Adrenal gland (tissue), 12 donors: ENCODE measurements around the gene SRSF4. TPM values are rescaled to one million over a fixed set of nuclear protein-coding genes. Genes with fewer than 3 reads are reported as not detected.

ENCODE experiments used
- DNase-seq, 7 donors: peaks; one replicate each; pipeline ENCODE4 v3.0.0-alpha.2; 2019 to 2020
- H3K27ac ChIP-seq, 5 donors: fragments of 200-600 bp; sonication (generic) in 4 of 5; 1 replicate in 3 of 5; 2 replicates in 2 of 5; pipeline versions ENCODE4 v1.5.1 to v1.8.0; 2016 to 2020; ENCODE audit warnings: mild to moderate bottlenecking in 1 of 5
- H3K27me3 ChIP-seq: fragments of 200-600 bp; 2 replicates; pipeline ENCODE4 v1.8.0; 2021
- H3K36me3 ChIP-seq, 2 donors: fragments of 200-600 bp; replicated peaks in 1 of 2; 1 replicate in 1 of 2; 2 replicates in 1 of 2; pipeline versions ENCODE4 v1.5.1 to v1.8.0; 2018 to 2022
- H3K4me1 ChIP-seq, 2 donors: fragments of 200-600 bp; replicated peaks in 1 of 2; 1 replicate in 1 of 2; 2 replicates in 1 of 2; pipeline versions ENCODE4 v1.5.1 to v1.8.0; 2018 to 2021
- H3K4me3 ChIP-seq, 4 donors: fragments of 200-600 bp; sonication (generic) in 3 of 4; one replicate each; pipeline ENCODE4 v1.5.1; 2016 to 2018
- H3K9me3 ChIP-seq, 3 donors: fragments of 200-600 bp; sonication (generic) in 1 of 3; replicated peaks in 1 of 3; 1 replicate in 2 of 3; 2 replicates in 1 of 3; pipeline versions ENCODE4 v1.5.1 to v1.8.0; 2016 to 2021
- POLR2A ChIP-seq, 2 donors: fragments of 450-650 bp; IDR thresholded peaks; one replicate each; pipeline ENCODE4 v1.6.1; 2017; ENCODE audit warnings: antibody characterized with exemption in 2 of 2, mild to moderate bottlenecking in 2 of 2, moderate library complexity in 1 of 2
- WGBS, 4 donors: extraction: QIAGEN DNeasy Blood & Tissue Kit in 2 of 4; methylation state at CpG; one replicate each; pipeline versions ENCODE4 v1.1.5 to v1.1.7; 2013 to 2017; 5-methylcytosine and 5-hydroxymethylcytosine counted together
- intact Hi-C, 2 donors: fragments of 100-400 bp; cut with DNase I; formaldehyde crosslinking; loops; one replicate each; pipeline versions ENCODE4 v1.14.1 to v1.15.0; 2022 to 2023
- polyA plus RNA-seq, 3 donors: library from polyadenylated mRNA; stranded (reverse); fragments of 200-250 nt in 2 of 3; fragments of 350-450 nt in 1 of 3; fragmentation: Illumina TruSeq in 1 of 3; extraction: RNeasy Lipid Tissue Mini Kit (QIAGEN cat#74804) in 1 of 3; gene quantifications; one replicate each; pipeline ENCODE4 v1.2.3, GENCODE V29; 2013 to 2014
- total RNA-seq, 9 donors: library from RNA; depleted of rRNA in 4 of 9; stranded (reverse); fragments of >200 nt in 4 of 9; fragments of 120-200 nt in 1 of 9; fragmentation: NEBNext Ultra II Directional in 1 of 9; extraction: Animal tissue kit (Norgen Biotek cat#: 25700) in 1 of 9; gene quantifications; one replicate each; pipeline versions ENCODE4 v1.1.0 to v1.2.4, GENCODE V29; 2013 to 2023
- TF ChIP-seq, protein P1 (sequence below), 6 experiments: fragments of 450-650 bp in 4 of 6; fragments of 200-600 bp in 2 of 6; sonication (generic) in 1 of 6; IDR thresholded peaks; 1 replicate in 5 of 6; 2 replicates in 1 of 6; pipeline versions ENCODE4 v1.5.1 to v1.8.0; 2016 to 2021; ENCODE audit warnings: antibody characterized with exemption in 6 of 6, mild to moderate bottlenecking in 2 of 6, moderate library complexity in 1 of 6
- donor health status: healthy with polysubstance abuse.
- donor health status: Bipolar disorder and iron deficiency.
- donor health status: DM: yes; HTN: yes; CAD: no.
- donor health status: DM: no; HTN: no; CAD: no.
- donor health status: DM: no; HTN: no; CAD: no.
- donor health status: DM: yes; HTN: yes; CAD: no.

Gene SRSF4
- total and polyA plus RNA-seq, 12 donors = 35.1 to 120 (median 55.4) TPM

DNA sequence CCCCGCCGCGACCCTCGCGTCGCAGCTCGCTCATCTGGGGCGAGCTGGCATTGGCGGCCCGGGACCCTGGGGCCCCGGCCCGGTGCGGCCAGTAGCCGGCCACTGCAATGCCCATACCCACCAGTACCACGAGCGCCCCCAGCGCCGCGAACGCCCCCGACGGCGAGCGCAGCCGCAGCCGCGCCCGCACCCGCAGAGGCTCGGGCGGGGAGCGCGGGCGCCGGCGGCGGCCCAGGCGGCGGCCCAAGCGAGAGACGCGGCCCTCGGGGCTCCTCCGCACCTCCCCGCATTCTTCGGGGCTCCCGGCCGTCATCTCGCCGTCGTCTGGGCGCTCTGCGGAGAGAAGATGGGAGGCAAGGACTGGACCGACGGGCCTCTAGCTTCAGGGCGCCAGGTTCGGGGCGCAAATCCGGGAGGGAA lies 60.2 kb downstream of the SRSF4 start:
- H3K4me1 ChIP-seq = peaks cover 22 to 27% of the 10 kb centered on the region in 2 donors
- WGBS, 4 donors = 0 to 10% (median 4%) methylated on average over 2 to 58 of the region's 59 CpGs
- intact Hi-C loops = loop anchor here in 1 of 2 donors (10.0 kb wide), 1 partner anchor 237 kb away; no protein-coding TSS in a partner anchor
- H3K4me3 ChIP-seq = peak overlapping the region in 1 of 4 donors; percentile 95
- H3K36me3 ChIP-seq = no peaks in the 10 kb centered on the region
- peak overlapping the region in 2 of 5 donors; percentile 87 to 96 for H3K27ac ChIP-seq
- TF ChIP-seq, protein P1, sequence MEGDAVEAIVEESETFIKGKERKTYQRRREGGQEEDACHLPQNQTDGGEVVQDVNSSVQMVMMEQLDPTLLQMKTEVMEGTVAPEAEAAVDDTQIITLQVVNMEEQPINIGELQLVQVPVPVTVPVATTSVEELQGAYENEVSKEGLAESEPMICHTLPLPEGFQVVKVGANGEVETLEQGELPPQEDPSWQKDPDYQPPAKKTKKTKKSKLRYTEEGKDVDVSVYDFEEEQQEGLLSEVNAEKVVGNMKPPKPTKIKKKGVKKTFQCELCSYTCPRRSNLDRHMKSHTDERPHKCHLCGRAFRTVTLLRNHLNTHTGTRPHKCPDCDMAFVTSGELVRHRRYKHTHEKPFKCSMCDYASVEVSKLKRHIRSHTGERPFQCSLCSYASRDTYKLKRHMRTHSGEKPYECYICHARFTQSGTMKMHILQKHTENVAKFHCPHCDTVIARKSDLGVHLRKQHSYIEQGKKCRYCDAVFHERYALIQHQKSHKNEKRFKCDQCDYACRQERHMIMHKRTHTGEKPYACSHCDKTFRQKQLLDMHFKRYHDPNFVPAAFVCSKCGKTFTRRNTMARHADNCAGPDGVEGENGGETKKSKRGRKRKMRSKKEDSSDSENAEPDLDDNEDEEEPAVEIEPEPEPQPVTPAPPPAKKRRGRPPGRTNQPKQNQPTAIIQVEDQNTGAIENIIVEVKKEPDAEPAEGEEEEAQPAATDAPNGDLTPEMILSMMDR (IDR thresholded peaks at IDR 0.05) = peak in 1 of 6 experiments; percentile 2
- no peak for TF ChIP-seq POLR2A (IDR thresholded peaks at IDR 0.05)
- H3K9me3 ChIP-seq = no peaks in the 10 kb centered on the region
- peaks cover 12% of the 10 kb centered on the region for H3K27me3 ChIP-seq
- peak in 1 of 7 donors; percentile 22 for DNase-seq

DNA sequence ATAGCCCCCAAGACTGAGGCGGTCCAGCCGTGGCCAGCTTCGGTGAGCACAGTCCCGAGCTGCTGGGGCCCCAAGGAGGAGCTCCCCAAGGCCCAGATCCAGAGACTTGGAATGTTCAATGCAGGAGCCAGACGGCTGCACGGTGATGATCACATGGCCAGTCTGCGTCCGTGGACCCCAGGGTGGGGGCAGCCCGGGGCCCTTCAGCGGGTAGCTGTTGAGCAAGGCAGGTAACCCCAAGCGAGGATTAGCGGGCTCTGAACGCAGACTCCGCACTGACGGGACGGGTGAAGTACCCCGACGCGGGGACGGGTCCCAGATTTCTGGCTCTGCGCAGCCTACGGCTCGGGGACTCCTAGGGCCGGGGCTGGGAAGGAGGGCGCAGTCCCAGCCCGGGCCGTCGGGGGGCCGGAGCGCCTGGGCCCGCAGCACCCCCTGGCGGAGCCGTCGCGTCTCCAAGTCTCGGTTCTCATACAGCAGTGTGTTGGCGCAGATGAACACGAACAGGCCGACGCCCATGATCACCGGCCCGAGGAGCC lies 60.7 kb downstream of the SRSF4 start:
- Histone ChIP-seq H3K27ac (peak overlapping the region in 1 of 5 donors; percentile 96), H3K4me3 (peak overlapping the region in 1 of 4 donors; percentile 95), H3K36me3 (no peaks in the 10 kb centered on the region), H3K4me1 (peaks cover 22 to 27% of the 10 kb centered on the region in 2 donors), H3K9me3 (no peaks in the 10 kb centered on the region), H3K27me3 (peaks cover 12% of the 10 kb centered on the region)
- intact Hi-C loops = loop anchor here in 1 of 2 donors (10.0 kb wide), 1 partner anchor 236 kb away; no protein-coding TSS in a partner anchor
- TF ChIP-seq, protein P1 (IDR thresholded peaks at IDR 0.05) = peak; percentile 6 to 64 (median 39)
- no peak for TF ChIP-seq POLR2A (IDR thresholded peaks at IDR 0.05)
- DNase-seq = peak in 3 of 7 donors; percentile 26 to 42 (median 35)
- 40 to 63% (median 41%) methylated on average over 27 to 42 of the region's 42 CpGs for WGBS, 4 donors

DNA sequence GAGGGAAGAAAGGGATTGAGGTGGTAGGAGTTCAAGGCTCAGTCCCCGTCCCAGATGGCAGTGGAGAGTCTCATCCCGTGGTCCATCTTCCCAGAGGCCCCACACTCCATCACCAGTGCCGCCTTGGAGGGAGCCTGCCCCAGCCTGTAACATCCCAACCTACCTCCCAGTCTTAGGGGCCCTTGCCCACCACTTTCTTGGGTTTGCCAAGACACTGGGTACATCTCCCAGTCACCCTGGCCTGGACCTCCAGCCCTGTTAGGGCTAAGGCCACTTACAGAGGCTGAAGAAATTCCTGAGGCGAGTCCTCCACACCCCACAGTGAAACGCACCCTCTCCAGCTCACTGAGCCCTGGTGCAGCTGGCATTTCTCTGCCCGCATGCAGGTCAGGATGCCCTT lies 61.3 kb downstream of the SRSF4 start:
- no peak for DNase-seq
- Histone ChIP-seq H3K4me1 (peaks cover 22 to 27% of the 10 kb centered on the region in 2 donors), H3K27ac (no peak overlapping the region), H3K36me3 (no peaks in the 10 kb centered on the region), H3K4me3 (no peak overlapping the region), H3K9me3 (no peaks in the 10 kb centered on the region), H3K27me3 (peaks cover 12% of the 10 kb centered on the region)
- no peak for TF ChIP-seq POLR2A (IDR thresholded peaks at IDR 0.05)
- TF ChIP-seq, protein P1 (IDR thresholded peaks at IDR 0.05) = no peak
- WGBS, 4 donors = 94 to 100% (median 96%) methylated on average over 6 of the region's 6 CpGs
- intact Hi-C loops = loop anchor here in 1 of 2 donors (10.0 kb wide), 1 partner anchor 236 kb away; no protein-coding TSS in a partner anchor

DNA sequence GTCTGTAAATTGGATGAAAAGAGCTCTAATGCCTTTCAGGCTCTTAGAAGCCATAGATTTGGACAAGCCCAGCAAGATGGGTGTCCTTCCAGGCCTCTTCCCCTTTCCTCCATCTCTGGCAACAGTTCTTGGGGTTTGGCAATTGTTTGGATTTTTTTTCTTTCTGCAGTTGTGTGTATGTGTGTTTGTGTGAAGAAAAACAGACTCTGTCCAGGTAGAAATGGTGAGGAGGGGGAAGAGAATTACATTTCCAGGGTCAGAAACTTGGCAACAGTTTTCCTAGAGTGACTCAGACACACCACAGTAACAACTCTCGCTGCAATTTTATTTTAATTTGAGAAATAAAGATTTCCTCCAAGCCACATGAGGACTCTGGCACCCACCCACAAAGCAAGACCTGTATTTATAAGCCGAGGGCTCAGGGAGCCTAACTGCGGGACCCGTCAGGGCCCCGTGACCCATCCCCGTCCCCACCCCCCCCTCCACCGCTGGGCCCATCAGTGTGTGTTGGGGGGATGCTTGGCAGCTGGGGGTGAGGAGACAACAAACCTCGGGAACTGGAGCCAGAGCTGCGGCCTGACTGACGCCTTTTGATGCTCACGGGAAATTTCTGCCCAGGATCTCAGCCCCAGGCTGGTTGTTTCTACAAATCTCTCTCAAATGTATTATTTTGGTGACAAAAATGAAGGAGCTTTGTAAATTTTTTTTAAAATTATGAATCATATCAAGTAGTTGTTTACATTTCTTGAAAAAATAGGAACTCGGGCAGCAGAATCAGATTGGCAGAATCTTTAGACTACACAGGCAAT lies 62.4 kb downstream of the SRSF4 start:
- H3K27me3 ChIP-seq = peaks cover 12% of the 10 kb centered on the region
- intact Hi-C loops = no loop called here
- no peak for DNase-seq
- H3K9me3 ChIP-seq = no peaks in the 10 kb centered on the region
- H3K4me1 ChIP-seq = peaks cover 15 to 23% of the 10 kb centered on the region in 2 donors
- no peak for TF ChIP-seq POLR2A (IDR thresholded peaks at IDR 0.05)
- TF ChIP-seq, protein P1 (IDR thresholded peaks at IDR 0.05) = no peak
- 74 to 92% (median 88%) methylated on average over 12 of the region's 12 CpGs for WGBS, 4 donors
- no peak overlapping the region for H3K27ac ChIP-seq
- H3K36me3 ChIP-seq = no peaks in the 10 kb centered on the region
- H3K4me3 ChIP-seq = no peak overlapping the region
